Measurements from ENCODE around the gene PPP4C. TPM values are rescaled to one million over a fixed set of nuclear protein-coding genes. Genes with fewer than 3 reads are reported as not detected.

PPP4C gene
- total RNA-seq, 1 donor from 2014 or later: 102 TPM

- TF ChIP-seq CTCF (IDR thresholded peaks at IDR 0.05; ENCODE audit: unreplicated experiment): no peak
- Mint-ChIP-seq H3K9me3 (no peaks in the 10 kb centered on the region), H3K36me3 (no peaks in the 10 kb centered on the region), H3K27ac (no peak overlapping the region), H3K27me3 (ENCODE audit: low read depth) (no peaks in the 10 kb centered on the region), H3K4me3 (no peak overlapping the region), H3K4me1 (peaks cover 6% of the 10 kb centered on the region)
- DNase-seq (ENCODE audit: low spot score in 2 of 2, unreplicated experiment in 2 of 2): no peak
Measured at GRCh38 chr16:30127993-30128392, 52.2 kb downstream of the PPP4C start.

GRCh38 chr16:30131869-30132475 is 56.2 kb downstream of the PPP4C start:
- DNase-seq (ENCODE audit: low spot score in 2 of 2, unreplicated experiment in 2 of 2): no peak
- no peaks in the 10 kb centered on the region for H3K4me1 Mint-ChIP-seq
- no peaks in the 10 kb centered on the region for H3K9me3 Mint-ChIP-seq

GRCh38 chr16:30132591-30132990 is 56.8 kb downstream of the PPP4C start:
- no peaks in the 10 kb centered on the region for H3K36me3 Mint-ChIP-seq
- no peak overlapping the region for H3K27ac Mint-ChIP-seq
- no peak overlapping the region for H3K4me3 Mint-ChIP-seq
- H3K4me1 Mint-ChIP-seq: no peaks in the 10 kb centered on the region
- H3K9me3 Mint-ChIP-seq: no peaks in the 10 kb centered on the region
- no peak for TF ChIP-seq CTCF (IDR thresholded peaks at IDR 0.05; ENCODE audit: unreplicated experiment)
- H3K27me3 Mint-ChIP-seq (ENCODE audit: low read depth): no peaks in the 10 kb centered on the region
- no peak for DNase-seq (ENCODE audit: low spot score in 2 of 2, unreplicated experiment in 2 of 2)

More at GRCh38 chr16:30131869-30132475, 56.2 kb downstream of the PPP4C start:
- no peak overlapping the region for H3K4me3 Mint-ChIP-seq
- no peaks in the 10 kb centered on the region for H3K27me3 Mint-ChIP-seq (ENCODE audit: low read depth)
- TF ChIP-seq CTCF (IDR thresholded peaks at IDR 0.05; ENCODE audit: unreplicated experiment): no peak
- H3K27ac Mint-ChIP-seq: no peak overlapping the region
- no peaks in the 10 kb centered on the region for H3K36me3 Mint-ChIP-seq

Other genes starting within 250 kb of the PPP4C start
- 49.7 to 51.7 TPM (median 49.7 TPM) in 3 replicates for gene CDIPT, start 212.8 kb upstream of the PPP4C start, total RNA-seq
- gene SEZ6L2, start 176.4 kb upstream of the PPP4C start, total RNA-seq: 28.8 to 30.4 TPM (median 29.1 TPM) in 3 replicates
- 13.6 to 14.6 TPM (median 14.2 TPM) in 3 replicates for gene ASPHD1, start 175.5 kb upstream of the PPP4C start, total RNA-seq
- 26.4 to 30.6 TPM (median 30.5 TPM) in 3 replicates for gene KCTD13, start 149.8 kb upstream of the PPP4C start, total RNA-seq
- 85.9 to 93.0 TPM (median 87.5 TPM) in 3 replicates for gene TMEM219, start 113.9 kb upstream of the PPP4C start, total RNA-seq
- gene TAOK2, start 102.1 kb upstream of the PPP4C start, total RNA-seq: 47.3 to 51.3 TPM (median 48.3 TPM) in 3 replicates
- 8.6 to 10.9 TPM (median 9.7 TPM) in 3 replicates for gene HIRIP3, start 80.4 kb upstream of the PPP4C start, total RNA-seq
- gene INO80E, start 79.8 kb upstream of the PPP4C start, total RNA-seq: 60.2 to 62.9 TPM (median 62.0 TPM) in 3 replicates
- gene DOC2A, start 65.0 kb upstream of the PPP4C start, total RNA-seq: 5.3 to 6.4 TPM (median 5.7 TPM) in 3 replicates
- not detected in 3 replicates for gene C16orf92, start 52.8 kb upstream of the PPP4C start, total RNA-seq
- gene TLCD3B, start 44.7 kb upstream of the PPP4C start, total RNA-seq: 0.55 to 1.1 TPM (median 0.72 TPM) in 3 replicates
- gene ALDOA, start 10.2 kb upstream of the PPP4C start, total RNA-seq: 613 to 624 TPM (median 618 TPM) in 3 replicates
- 2.3 to 2.7 TPM (median 2.4 TPM) in 3 replicates for gene TBX6, start 15.9 kb downstream of the PPP4C start, total RNA-seq
- gene YPEL3, start 20.2 kb downstream of the PPP4C start, total RNA-seq: 34.5 to 45.0 TPM (median 36.9 TPM) in 3 replicates
- gene GDPD3, start 37.5 kb downstream of the PPP4C start, total RNA-seq: 10.7 to 11.1 TPM (median 10.8 TPM) in 3 replicates
- 58.7 to 61.2 TPM (median 61.0 TPM) in 3 replicates for gene MAPK3, start 47.2 kb downstream of the PPP4C start, total RNA-seq
- gene CORO1A, start 107.6 kb downstream of the PPP4C start, total RNA-seq: 7.0 to 8.9 TPM (median 7.0 TPM) in 3 replicates
- 56.7 to 64.5 TPM (median 58.1 TPM) in 3 replicates for gene BOLA2B, start 117.7 kb downstream of the PPP4C start, total RNA-seq
- gene SLX1A, start 117.9 kb downstream of the PPP4C start, total RNA-seq: 28.2 to 39.6 TPM (median 30.3 TPM) in 3 replicates
- gene SULT1A3, start 123.3 kb downstream of the PPP4C start, total RNA-seq: 27.4 to 31.2 TPM (median 27.6 TPM) in 3 replicates
- 34.8 to 38.6 TPM (median 37.1 TPM) in 3 replicates for gene NPIPB13, start 172.5 kb downstream of the PPP4C start, total RNA-seq

Data from mesothelial cell of epicardium (in vitro differentiated cells).